A673 (cell line): ENCODE measurements around the gene REXO1.

Experiments
- EZH2 ChIP-seq: fragments of 200-600 bp; sonication (generic); IDR thresholded peaks from 2 replicates; pipeline ENCODE4 v1.6.1; 2017; ENCODE audit warnings: borderline replicate concordance, low read depth, mild to moderate bottlenecking, mixed read lengths, antibody characterized with exemption, low read length; ENCODE audit not compliant: poor library complexity, severe bottlenecking
- TF ChIP-seq, protein P1 (sequence below): fragments of 300-800, 200-600 bp; sonication (generic); conservative IDR thresholded peaks from 2 replicates; pipeline ENCODE4 v1.5.1; 2017; ENCODE audit warnings: low read depth, mild to moderate bottlenecking, antibody characterized with exemption, low read length, moderate library complexity, mixed read lengths

DNA sequence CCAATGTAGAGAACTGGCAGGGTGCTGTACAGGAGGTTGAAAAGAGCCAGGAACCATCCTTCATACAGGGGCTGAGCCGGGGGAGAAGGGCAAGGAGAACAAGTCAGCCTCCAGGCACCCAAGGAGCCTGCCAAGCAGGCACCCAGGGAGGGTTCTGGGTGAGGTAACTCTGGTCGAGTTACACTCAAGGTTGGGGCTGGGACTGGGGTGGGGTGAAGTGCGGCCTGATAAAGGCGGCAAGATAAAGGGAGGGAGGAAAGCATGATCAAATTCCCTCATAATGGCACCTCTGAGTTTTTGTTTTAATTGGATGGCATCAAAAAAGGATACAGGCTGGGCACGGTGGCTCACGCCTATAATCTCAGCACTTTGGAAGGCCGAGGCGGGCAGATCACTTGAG lies 61.2 kb downstream of the REXO1 start:
- TF ChIP-seq, protein P1, sequence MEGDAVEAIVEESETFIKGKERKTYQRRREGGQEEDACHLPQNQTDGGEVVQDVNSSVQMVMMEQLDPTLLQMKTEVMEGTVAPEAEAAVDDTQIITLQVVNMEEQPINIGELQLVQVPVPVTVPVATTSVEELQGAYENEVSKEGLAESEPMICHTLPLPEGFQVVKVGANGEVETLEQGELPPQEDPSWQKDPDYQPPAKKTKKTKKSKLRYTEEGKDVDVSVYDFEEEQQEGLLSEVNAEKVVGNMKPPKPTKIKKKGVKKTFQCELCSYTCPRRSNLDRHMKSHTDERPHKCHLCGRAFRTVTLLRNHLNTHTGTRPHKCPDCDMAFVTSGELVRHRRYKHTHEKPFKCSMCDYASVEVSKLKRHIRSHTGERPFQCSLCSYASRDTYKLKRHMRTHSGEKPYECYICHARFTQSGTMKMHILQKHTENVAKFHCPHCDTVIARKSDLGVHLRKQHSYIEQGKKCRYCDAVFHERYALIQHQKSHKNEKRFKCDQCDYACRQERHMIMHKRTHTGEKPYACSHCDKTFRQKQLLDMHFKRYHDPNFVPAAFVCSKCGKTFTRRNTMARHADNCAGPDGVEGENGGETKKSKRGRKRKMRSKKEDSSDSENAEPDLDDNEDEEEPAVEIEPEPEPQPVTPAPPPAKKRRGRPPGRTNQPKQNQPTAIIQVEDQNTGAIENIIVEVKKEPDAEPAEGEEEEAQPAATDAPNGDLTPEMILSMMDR: no peak
- TF ChIP-seq EZH2: no peak
